Panc1 (cell line): ENCODE measurements around the gene HSP90AB1.

Experiments
- POLR2AphosphoS5 ChIP-seq: IDR thresholded peaks from 2 replicates; pipeline ENCODE4 v1.6.1; 2012; ENCODE audit warnings: mild to moderate bottlenecking, low read depth, low read length, moderate library complexity
- SIN3A ChIP-seq: IDR thresholded peaks from 2 replicates; pipeline ENCODE4 v1.6.1; 2012; ENCODE audit warnings: low read depth, mild to moderate bottlenecking, low read length, moderate library complexity, borderline replicate concordance; ENCODE audit not compliant: insufficient read depth
- TCF7L2 ChIP-seq: IDR thresholded peaks from 2 replicates; pipeline ENCODE4 v1.6.1; 2011; ENCODE audit warnings: mild to moderate bottlenecking, low read depth, low read length, inconsistent platforms
- TF ChIP-seq, protein P1 (sequence below): fragments of 450-650 bp; IDR thresholded peaks from 2 replicates; pipeline ENCODE4 v1.5.1; 2017; ENCODE audit warnings: mild to moderate bottlenecking
- TF ChIP-seq, protein P2 (sequence below), 2 experiments: IDR thresholded peaks; 2 replicates each; pipeline ENCODE4 v1.6.1; 2011 to 2012; ENCODE audit warnings: low read depth in 2 of 2, control low read depth in 1 of 2, low read length in 1 of 2, mild to moderate bottlenecking in 1 of 2, moderate library complexity in 1 of 2; ENCODE audit not compliant: insufficient read depth in 1 of 2

DNA sequence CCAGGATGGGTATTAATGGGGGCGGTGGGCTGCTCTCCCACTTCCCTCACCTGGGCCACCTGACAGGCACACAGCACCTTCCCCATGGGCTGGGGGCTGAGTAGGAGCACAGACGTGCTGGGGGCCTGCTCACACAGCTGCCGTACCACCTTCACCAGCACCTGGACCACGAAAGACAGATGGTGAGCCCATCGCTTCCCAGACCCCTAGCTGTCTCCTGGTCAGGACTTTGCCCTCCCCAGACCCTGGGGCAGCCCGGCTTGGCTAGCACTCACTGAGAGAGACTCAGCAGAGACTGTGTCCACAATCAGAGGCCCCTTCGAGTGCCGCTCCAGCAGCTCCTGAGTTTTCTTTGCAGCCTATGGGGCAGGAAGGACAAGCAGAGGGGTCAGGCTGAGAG, 54.2 kb downstream of the HSP90AB1 start:
- TF ChIP-seq, protein P1, sequence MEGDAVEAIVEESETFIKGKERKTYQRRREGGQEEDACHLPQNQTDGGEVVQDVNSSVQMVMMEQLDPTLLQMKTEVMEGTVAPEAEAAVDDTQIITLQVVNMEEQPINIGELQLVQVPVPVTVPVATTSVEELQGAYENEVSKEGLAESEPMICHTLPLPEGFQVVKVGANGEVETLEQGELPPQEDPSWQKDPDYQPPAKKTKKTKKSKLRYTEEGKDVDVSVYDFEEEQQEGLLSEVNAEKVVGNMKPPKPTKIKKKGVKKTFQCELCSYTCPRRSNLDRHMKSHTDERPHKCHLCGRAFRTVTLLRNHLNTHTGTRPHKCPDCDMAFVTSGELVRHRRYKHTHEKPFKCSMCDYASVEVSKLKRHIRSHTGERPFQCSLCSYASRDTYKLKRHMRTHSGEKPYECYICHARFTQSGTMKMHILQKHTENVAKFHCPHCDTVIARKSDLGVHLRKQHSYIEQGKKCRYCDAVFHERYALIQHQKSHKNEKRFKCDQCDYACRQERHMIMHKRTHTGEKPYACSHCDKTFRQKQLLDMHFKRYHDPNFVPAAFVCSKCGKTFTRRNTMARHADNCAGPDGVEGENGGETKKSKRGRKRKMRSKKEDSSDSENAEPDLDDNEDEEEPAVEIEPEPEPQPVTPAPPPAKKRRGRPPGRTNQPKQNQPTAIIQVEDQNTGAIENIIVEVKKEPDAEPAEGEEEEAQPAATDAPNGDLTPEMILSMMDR: no peak
- TF ChIP-seq TCF7L2 (no peak), SIN3A (no peak), POLR2AphosphoS5 (no peak)
- TF ChIP-seq, protein P2, sequence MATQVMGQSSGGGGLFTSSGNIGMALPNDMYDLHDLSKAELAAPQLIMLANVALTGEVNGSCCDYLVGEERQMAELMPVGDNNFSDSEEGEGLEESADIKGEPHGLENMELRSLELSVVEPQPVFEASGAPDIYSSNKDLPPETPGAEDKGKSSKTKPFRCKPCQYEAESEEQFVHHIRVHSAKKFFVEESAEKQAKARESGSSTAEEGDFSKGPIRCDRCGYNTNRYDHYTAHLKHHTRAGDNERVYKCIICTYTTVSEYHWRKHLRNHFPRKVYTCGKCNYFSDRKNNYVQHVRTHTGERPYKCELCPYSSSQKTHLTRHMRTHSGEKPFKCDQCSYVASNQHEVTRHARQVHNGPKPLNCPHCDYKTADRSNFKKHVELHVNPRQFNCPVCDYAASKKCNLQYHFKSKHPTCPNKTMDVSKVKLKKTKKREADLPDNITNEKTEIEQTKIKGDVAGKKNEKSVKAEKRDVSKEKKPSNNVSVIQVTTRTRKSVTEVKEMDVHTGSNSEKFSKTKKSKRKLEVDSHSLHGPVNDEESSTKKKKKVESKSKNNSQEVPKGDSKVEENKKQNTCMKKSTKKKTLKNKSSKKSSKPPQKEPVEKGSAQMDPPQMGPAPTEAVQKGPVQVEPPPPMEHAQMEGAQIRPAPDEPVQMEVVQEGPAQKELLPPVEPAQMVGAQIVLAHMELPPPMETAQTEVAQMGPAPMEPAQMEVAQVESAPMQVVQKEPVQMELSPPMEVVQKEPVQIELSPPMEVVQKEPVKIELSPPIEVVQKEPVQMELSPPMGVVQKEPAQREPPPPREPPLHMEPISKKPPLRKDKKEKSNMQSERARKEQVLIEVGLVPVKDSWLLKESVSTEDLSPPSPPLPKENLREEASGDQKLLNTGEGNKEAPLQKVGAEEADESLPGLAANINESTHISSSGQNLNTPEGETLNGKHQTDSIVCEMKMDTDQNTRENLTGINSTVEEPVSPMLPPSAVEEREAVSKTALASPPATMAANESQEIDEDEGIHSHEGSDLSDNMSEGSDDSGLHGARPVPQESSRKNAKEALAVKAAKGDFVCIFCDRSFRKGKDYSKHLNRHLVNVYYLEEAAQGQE (IDR thresholded peaks at IDR 0.05; ENCODE audit: insufficient read depth in 1 of 2, low read depth in 2 of 2, low read length in 1 of 2): no peak
